ENCODE results near the gene VDAC2.

- TF ChIP-seq CTCF (IDR thresholded peaks at IDR 0.05): no peak
- TF ChIP-seq POLR2AphosphoS5 (IDR thresholded peaks at IDR 0.05): no peak
Observed at GRCh38 chr10:75276069-75276872, 65.7 kb downstream of the VDAC2 start.
